ENCODE measurements around the gene THAP11.

GRCh38 chr16:67814567-67814966 is 27.6 kb upstream of the THAP11 start:
- TF ChIP-seq POLR2A (IDR thresholded peaks at IDR 0.05) = no peak
- no peak for TF ChIP-seq CTCF (IDR thresholded peaks at IDR 0.05)

Data from upper lobe of left lung (tissue), 4 donors.